Upper lobe of left lung (tissue), 6 donors: ENCODE results near the gene ZNF574. TPM values are rescaled to one million over a fixed set of nuclear protein-coding genes. Genes with fewer than 3 reads are reported as not detected.

Source experiments
- ATAC-seq, 2 donors: fragments of 200-7000 bp; cut with Tn5 transposase; one replicate each; pipeline ENCODE4 v1.9.1; 2022; ENCODE audit warnings: mild to moderate bottlenecking in 2 of 2, moderate library complexity in 2 of 2; ENCODE audit not compliant: low FRiP score in 2 of 2
- DNase-seq, 2 donors: peaks; one replicate each; pipeline ENCODE4 v3.0.0-alpha.2; 2019 to 2020
- H3K27ac ChIP-seq, 4 donors: fragments of 200-600 bp; sonication (generic); one replicate each; pipeline ENCODE4 v1.5.1; 2016 to 2019
- H3K27me3 ChIP-seq, 4 donors: fragments of 200-600 bp; sonication (generic); one replicate each; pipeline ENCODE4 v1.5.1; 2017 to 2019
- H3K36me3 ChIP-seq, 4 donors: fragments of 200-600 bp; sonication (generic); one replicate each; pipeline ENCODE4 v1.5.1; 2016 to 2019
- H3K4me1 ChIP-seq, 4 donors: fragments of 200-600 bp; sonication (generic); one replicate each; pipeline ENCODE4 v1.5.1; 2018 to 2019
- H3K4me3 ChIP-seq, 4 donors: fragments of 200-600 bp; sonication (generic); one replicate each; pipeline ENCODE4 v1.5.1; 2017 to 2019; ENCODE audit warnings: mild to moderate bottlenecking in 2 of 4, moderate library complexity in 1 of 4
- H3K9me3 ChIP-seq, 4 donors: fragments of 200-600 bp; sonication (generic); one replicate each; pipeline ENCODE4 v1.5.1; 2018 to 2019
- EP300 ChIP-seq, 4 donors: sonication (generic); formaldehyde crosslinking; IDR thresholded peaks; one replicate each; pipeline ENCODE4 v1.5.1; 2017; ENCODE audit warnings: antibody characterized with exemption in 4 of 4, control low read depth in 2 of 4
- POLR2A ChIP-seq, 4 donors: fragments of 450-650 bp; IDR thresholded peaks; one replicate each; pipeline ENCODE4 v1.5.1; 2016 to 2017; ENCODE audit warnings: antibody characterized with exemption in 4 of 4, mild to moderate bottlenecking in 2 of 4
- POLR2AphosphoS5 ChIP-seq, 2 donors: sonication (generic); formaldehyde crosslinking; IDR thresholded peaks; one replicate each; pipeline ENCODE4 v1.5.1; 2017; ENCODE audit warnings: antibody characterized with exemption in 2 of 2
- WGBS, 2 donors: methylation state at CpG; one replicate each; pipeline ENCODE4 v1.1.5; 2017 to 2018; 5-methylcytosine and 5-hydroxymethylcytosine counted together
- total RNA-seq, 6 donors: library from RNA; depleted of rRNA in 4 of 6; stranded (reverse); fragments of >200 nt in 4 of 6; gene quantifications; one replicate each; pipeline versions ENCODE4 v1.1.0 to v1.2.1, GENCODE V29; 2016 to 2021
- TF ChIP-seq, protein P1 (sequence below), 6 experiments: fragments of 450-650 bp in 4 of 6; fragments of 200-600 bp in 2 of 6; sonication (generic) in 2 of 6; IDR thresholded peaks; one replicate each; pipeline ENCODE4 v1.5.1; 2016 to 2019; ENCODE audit warnings: antibody characterized with exemption in 6 of 6
- donor health status: DM: no; HTN: no; CAD: no; lungs with moderate emphysema.
- donor health status: DM: no; HTN: yes; CAD: no; lungs with severe emphysema.

ZNF574 gene
- total RNA-seq, 6 donors from 2014 or later: 9.2 to 26.4 (median 13.3) TPM

GRCh38 chr19:42093505-42093904 lies 17.5 kb downstream of the ZNF574 start:
- H3K27me3 ChIP-seq: peaks cover 0 to 3% (median 0%) of the 10 kb centered on the region in 4 donors
- H3K4me3 ChIP-seq: no peak overlapping the region
- no peaks in the 10 kb centered on the region for H3K36me3 ChIP-seq
- 50 to 70% methylated on average over 1 to 4 of the region's 4 CpGs for WGBS, 2 donors
- TF ChIP-seq EP300 (IDR thresholded peaks at IDR 0.05) (no peak), POLR2AphosphoS5 (IDR thresholded peaks at IDR 0.05) (no peak), POLR2A (IDR thresholded peaks at IDR 0.05) (no peak)
- TF ChIP-seq, protein P1, sequence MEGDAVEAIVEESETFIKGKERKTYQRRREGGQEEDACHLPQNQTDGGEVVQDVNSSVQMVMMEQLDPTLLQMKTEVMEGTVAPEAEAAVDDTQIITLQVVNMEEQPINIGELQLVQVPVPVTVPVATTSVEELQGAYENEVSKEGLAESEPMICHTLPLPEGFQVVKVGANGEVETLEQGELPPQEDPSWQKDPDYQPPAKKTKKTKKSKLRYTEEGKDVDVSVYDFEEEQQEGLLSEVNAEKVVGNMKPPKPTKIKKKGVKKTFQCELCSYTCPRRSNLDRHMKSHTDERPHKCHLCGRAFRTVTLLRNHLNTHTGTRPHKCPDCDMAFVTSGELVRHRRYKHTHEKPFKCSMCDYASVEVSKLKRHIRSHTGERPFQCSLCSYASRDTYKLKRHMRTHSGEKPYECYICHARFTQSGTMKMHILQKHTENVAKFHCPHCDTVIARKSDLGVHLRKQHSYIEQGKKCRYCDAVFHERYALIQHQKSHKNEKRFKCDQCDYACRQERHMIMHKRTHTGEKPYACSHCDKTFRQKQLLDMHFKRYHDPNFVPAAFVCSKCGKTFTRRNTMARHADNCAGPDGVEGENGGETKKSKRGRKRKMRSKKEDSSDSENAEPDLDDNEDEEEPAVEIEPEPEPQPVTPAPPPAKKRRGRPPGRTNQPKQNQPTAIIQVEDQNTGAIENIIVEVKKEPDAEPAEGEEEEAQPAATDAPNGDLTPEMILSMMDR (IDR thresholded peaks at IDR 0.05): no peak
- H3K27ac ChIP-seq: no peak overlapping the region
- H3K4me1 ChIP-seq: peaks cover 0 to 12% (median 3%) of the 10 kb centered on the region in 4 donors
- DNase-seq (no peak), ATAC-seq (no peak)
- no peaks in the 10 kb centered on the region for H3K9me3 ChIP-seq

GRCh38 chr19:42093926-42094325 lies 18.0 kb downstream of the ZNF574 start:
- H3K4me3 ChIP-seq: no peak overlapping the region
- DNase-seq (no peak), ATAC-seq (no peak)
- H3K4me1 ChIP-seq: peaks cover 0 to 12% (median 1%) of the 10 kb centered on the region in 4 donors
- H3K36me3 ChIP-seq: no peaks in the 10 kb centered on the region
- TF ChIP-seq, protein P1 (IDR thresholded peaks at IDR 0.05): no peak
- TF ChIP-seq POLR2AphosphoS5 (IDR thresholded peaks at IDR 0.05) (no peak), POLR2A (IDR thresholded peaks at IDR 0.05) (no peak), EP300 (IDR thresholded peaks at IDR 0.05) (no peak)
- H3K27me3 ChIP-seq: peaks cover 0 to 3% (median 0%) of the 10 kb centered on the region in 4 donors
- H3K27ac ChIP-seq: no peak overlapping the region
- no peaks in the 10 kb centered on the region for H3K9me3 ChIP-seq
- whole genome bisulfite sequencing, 2 donors: 67 to 84% methylated on average over 3 to 4 of the region's 4 CpGs

DNA sequence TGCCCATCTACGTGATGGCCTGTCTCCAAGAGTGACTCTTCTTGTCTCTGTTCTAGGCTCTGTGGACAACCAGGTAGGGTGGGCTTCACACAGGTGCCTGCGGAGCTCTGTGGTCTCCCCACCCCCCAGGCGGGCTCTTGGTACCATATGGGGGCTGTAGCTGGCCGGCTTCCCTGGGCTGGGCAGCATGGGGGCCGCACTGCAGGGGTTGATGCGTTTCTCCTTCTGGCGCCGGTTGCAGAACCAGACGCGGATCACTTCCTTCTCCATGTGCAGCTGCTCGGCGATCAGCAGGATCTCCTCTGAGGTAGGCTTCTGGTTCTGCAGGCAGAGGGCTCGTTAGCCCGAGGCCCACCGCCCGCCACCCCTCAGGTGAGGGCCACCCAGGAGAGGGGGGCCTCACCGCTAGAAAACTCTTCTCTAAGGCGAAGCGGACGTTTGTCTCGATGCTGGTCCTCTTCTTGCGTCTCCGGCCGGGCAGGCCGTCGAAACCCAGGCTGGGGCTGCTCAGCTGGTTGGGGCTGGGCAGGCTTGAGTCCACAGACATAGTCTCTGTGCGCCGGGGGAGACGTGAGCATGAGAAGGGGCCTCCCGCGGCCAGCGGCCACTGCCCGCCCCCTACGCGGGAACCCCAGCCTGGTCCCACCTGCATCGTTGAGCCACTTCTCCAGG lies 19.3 kb downstream of the ZNF574 start:
- Histone ChIP-seq H3K4me1 (peaks cover 0 to 12% (median 0%) of the 10 kb centered on the region in 4 donors), H3K4me3 (no peak overlapping the region), H3K27ac (no peak overlapping the region), H3K9me3 (no peaks in the 10 kb centered on the region), H3K27me3 (peaks cover 0 to 3% (median 0%) of the 10 kb centered on the region in 4 donors), H3K36me3 (no peaks in the 10 kb centered on the region)
- DNase-seq (peak in 1 of 2 donors; percentile 76), ATAC-seq (no peak)
- TF ChIP-seq POLR2AphosphoS5 (IDR thresholded peaks at IDR 0.05) (no peak), POLR2A (IDR thresholded peaks at IDR 0.05) (no peak)
- TF ChIP-seq, protein P1 (IDR thresholded peaks at IDR 0.05): no peak
- WGBS, 2 donors: 87 to 100% methylated on average over 1 to 35 of the region's 36 CpGs

GRCh38 chr19:42095814-42096230 lies 19.9 kb downstream of the ZNF574 start:
- DNase-seq: peak in 1 of 2 donors; percentile 83
- H3K27me3 ChIP-seq: peaks cover 0 to 3% (median 0%) of the 10 kb centered on the region in 4 donors
- peaks cover 0 to 12% (median 0%) of the 10 kb centered on the region in 4 donors for H3K4me1 ChIP-seq
- no peak overlapping the region for H3K27ac ChIP-seq
- ATAC-seq: no peak
- H3K36me3 ChIP-seq: no peaks in the 10 kb centered on the region
- no peak overlapping the region for H3K4me3 ChIP-seq
- 37 to 44% methylated on average over 5 to 12 of the region's 28 CpGs for WGBS, 2 donors
- H3K9me3 ChIP-seq: no peaks in the 10 kb centered on the region
- no peak for TF ChIP-seq EP300 (IDR thresholded peaks at IDR 0.05)

DNA sequence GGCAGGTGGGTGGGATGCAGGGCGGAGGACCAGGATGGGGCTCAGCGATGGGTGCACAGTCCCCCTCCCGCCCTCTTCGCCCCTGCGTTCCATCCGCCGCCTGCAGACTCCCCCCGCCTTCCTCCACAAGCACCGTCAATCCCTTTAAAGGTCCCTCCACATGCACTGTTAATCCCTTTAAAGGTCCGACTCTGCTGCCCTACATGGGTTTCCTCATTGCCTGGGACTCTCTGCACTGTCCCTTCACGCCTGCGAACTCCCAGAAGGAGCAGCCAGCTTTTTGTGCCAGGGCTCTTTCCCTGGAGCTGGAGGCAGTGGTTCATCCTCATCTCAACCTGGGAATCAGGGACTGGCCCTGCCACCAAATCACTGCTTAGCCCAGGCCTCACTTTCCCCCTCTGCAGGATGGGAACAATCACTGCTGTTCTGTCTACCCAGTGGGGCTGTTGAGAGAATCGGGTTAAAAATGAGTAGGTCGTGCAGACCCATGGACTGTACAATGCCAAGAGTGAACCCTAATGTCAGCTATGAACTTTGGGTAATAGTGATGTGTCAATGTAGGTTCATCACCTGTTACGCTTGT lies 20.4 kb downstream of the ZNF574 start:
- no peaks in the 10 kb centered on the region for H3K9me3 ChIP-seq
- WGBS, 2 donors: 52 to 74% methylated on average over 12 to 15 of the region's 15 CpGs
- DNase-seq (no peak), ATAC-seq (no peak)
- H3K36me3 ChIP-seq: no peaks in the 10 kb centered on the region
- no peak overlapping the region for H3K4me3 ChIP-seq
- H3K27me3 ChIP-seq: peaks cover 0 to 3% (median 0%) of the 10 kb centered on the region in 4 donors
- H3K27ac ChIP-seq: no peak overlapping the region
- H3K4me1 ChIP-seq: peaks cover 0 to 12% (median 0%) of the 10 kb centered on the region in 4 donors
- TF ChIP-seq POLR2AphosphoS5 (IDR thresholded peaks at IDR 0.05) (no peak), POLR2A (IDR thresholded peaks at IDR 0.05) (no peak), EP300 (IDR thresholded peaks at IDR 0.05) (no peak)
- TF ChIP-seq, protein P1 (IDR thresholded peaks at IDR 0.05): no peak
